Dermis blood vessel endothelial cell (primary cell): Measurements from ENCODE around the gene RGMA. TPM values are rescaled to one million over a fixed set of nuclear protein-coding genes. Genes with fewer than 3 reads are reported as not detected.
"Not testable (repeated sequence)": the region's sequence is repeated elsewhere in the genome, so short reads cannot be mapped to it uniquely, and the experiment has no call there.

Source experiments
- DNase-seq: peaks from one replicate; pipeline ENCODE4 v3.0.0; 2010
- total RNA-seq: library from RNA; depleted of rRNA; stranded (reverse); fragments of >200 nt; gene quantifications from 2 replicates; pipeline ENCODE4 v1.2.3, GENCODE V29; 2014

The RGMA gene
- total RNA-seq, 1 donor from 2014 or later: 0.34 TPM

DNA sequence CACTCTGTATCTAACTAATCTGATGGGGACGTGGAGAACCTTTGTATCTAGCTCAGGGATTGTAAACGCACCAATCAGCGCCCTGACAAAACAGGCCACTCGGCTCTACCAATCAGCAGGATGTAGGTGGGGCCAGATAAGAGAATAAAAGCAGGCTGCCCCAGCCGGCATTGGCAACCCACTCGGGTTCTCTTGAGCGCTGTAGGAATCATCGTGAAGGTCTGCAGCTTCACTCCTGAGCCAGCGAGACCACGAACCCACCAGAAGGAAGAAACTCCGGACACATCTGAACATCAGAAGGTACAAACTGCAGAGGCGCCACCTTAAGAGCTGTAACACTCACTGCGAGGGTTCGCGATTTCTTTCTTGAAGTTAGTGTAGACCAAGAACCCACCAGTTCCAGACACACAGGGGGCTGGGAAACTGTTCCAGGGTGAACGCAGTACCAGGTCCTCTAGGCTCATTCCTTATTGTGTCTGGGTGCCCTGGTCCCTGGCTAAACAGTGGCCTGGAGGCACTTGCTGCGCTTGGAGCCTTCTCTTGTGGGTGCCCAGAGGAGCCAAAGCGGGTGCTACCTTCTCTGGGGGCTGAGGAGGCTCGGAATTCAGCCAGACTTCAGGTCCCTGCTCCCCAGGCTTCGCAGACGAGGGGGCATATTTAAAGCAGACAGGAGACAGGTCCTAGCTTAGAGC lies 56.4 kb downstream of the RGMA start:
- DNase-seq: not testable (repeated sequence)

- not testable (repeated sequence) for DNase-seq
Measured at GRCh38 chr15:93031557-93032384, 57.2 kb downstream of the RGMA start.

GRCh38 chr15:93031103-93031464 lies 57.9 kb downstream of the RGMA start:
- no peak for DNase-seq

DNA sequence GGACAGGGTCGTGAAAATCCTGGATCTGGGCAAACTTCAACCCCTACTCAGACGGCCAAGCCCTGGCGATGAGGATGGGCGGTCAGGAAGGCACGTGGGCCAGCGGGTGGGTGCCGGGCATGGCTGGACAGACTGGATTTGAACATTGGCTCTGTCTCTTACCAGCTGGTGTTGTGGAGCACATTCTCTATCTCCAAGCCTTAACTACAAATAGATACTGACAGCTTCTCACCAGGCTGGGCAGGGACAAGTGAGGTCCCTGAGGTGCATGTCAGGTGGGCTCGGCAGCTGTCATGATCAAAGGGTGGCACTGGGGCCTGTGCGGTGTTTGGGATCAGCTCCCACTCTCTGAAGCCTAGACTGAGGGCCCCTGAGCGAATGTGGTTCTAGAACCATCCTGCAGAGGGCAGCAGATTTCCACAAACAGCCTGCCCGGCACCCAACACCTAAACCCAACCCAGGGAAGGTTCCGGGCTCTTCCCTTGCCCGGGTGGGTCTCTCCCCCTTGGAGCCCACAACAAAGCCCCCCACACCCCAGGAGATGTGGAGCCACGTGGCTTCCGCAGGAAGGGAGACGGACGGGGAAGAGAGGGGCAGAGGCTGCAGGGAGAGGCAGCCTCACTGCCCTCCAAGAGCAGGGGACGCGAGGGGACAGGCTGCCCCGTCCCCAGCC lies 58.4 kb downstream of the RGMA start:
- peak; percentile 78 for DNase-seq

- peak; percentile 48 for DNase-seq
Measured at GRCh38 chr15:93029836-93030429, 59.1 kb downstream of the RGMA start.

DNA sequence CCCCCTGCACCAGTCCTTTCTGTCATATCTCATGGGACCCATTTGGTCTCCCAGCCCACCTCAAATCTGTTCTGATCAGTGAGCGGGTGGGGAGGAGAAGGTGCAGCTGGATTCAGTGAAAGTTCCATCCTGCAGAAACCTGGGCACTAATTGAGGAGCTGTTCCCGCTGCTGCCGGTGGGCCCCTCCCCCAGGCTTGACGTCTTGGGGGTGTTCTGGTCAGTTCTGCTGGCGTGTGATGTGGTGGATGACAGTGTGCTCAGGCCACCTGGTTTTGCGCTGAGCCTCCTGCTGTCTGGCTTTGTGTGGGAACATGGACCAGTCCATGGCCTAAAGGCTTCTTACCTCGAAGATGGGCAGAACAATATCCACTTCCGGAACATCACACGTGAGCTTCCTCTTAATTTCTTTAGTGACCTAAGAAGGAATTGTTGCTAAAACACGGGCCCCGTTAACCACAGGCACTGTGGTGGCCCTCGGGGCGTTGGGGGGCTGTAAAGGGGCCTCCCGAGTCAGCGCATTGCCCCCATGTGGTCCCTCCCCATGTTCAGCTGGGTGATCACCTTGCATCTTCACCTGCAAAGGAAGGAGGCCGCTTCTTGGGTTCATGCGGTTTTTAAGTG lies 59.7 kb downstream of the RGMA start:
- DNase-seq: peak; percentile 23

DNA sequence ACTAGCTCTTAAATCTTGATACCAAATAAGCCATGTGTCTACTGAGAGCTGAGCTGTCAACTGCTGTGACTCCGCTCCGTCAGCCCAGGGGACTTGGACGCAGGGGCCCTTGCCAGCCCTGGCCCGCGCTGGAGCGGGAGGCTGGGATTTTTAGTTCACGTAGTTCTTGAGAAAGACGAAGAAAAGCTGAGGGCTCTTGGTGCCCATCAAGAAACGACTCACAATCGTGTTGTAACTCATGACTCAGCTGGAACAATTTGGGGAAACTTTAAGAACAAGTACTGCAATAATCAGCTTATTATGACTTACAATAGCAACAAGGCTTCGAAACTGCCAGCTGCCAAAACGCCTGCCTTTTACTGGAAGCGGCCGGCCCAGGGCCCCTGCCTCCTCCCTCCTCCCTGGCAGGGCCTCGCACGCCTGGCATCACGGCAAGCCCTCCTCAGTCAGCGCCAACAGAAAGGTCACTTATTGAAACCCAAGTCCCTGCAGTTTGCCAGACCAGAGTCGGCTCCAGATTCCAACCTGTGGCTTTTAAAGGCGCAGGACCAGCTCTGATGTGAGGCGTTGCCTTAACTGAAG lies 60.3 kb downstream of the RGMA start:
- DNase-seq: peak; percentile 35

- no peak for DNase-seq
Measured at GRCh38 chr15:93028111-93028631, 60.8 kb downstream of the RGMA start.

DNA sequence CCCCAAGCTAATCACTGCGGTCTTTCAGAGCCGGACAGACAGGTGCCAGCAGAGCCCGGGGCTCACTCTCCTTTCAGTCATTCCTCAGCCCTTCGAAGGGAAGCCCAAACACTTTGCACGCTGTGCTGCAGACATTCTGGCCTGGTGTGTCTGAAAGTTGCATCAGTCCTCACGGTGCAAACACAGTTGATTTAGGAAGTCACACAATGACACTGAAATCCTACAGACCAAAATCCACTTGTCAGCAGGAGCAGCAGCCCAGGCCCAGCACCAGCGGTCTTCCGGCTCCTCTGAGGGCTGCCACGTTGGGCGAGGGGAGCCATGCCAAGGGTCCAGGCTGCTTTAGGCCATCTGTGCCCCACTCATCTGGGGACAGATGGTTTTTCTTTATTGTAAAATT lies 61.6 kb downstream of the RGMA start:
- DNase-seq: no peak

DNA sequence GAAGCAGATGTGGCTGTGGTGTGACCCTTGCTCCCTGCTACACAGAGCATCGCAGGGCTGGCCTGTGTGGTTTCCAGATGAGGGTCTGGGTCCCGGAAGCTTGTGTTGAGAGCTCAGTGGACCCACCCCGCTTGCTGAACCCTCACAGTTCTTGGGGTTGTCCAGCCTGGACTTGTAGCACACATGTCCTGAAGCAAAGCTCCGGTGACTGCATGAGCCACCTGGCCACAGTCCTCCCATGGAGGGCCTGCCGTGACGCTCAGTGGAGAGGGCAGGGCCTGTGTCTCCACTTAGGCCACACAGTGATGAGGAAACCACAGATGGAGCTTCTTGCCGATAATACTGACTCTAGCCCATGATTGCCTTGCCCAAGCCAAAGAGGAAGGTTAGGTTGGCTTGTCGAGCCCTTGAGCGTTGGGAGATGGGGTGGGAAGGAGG lies 62.6 kb downstream of the RGMA start:
- no peak for DNase-seq

- no peak for DNase-seq
Measured at GRCh38 chr15:93025625-93025982, 63.4 kb downstream of the RGMA start.

DNA sequence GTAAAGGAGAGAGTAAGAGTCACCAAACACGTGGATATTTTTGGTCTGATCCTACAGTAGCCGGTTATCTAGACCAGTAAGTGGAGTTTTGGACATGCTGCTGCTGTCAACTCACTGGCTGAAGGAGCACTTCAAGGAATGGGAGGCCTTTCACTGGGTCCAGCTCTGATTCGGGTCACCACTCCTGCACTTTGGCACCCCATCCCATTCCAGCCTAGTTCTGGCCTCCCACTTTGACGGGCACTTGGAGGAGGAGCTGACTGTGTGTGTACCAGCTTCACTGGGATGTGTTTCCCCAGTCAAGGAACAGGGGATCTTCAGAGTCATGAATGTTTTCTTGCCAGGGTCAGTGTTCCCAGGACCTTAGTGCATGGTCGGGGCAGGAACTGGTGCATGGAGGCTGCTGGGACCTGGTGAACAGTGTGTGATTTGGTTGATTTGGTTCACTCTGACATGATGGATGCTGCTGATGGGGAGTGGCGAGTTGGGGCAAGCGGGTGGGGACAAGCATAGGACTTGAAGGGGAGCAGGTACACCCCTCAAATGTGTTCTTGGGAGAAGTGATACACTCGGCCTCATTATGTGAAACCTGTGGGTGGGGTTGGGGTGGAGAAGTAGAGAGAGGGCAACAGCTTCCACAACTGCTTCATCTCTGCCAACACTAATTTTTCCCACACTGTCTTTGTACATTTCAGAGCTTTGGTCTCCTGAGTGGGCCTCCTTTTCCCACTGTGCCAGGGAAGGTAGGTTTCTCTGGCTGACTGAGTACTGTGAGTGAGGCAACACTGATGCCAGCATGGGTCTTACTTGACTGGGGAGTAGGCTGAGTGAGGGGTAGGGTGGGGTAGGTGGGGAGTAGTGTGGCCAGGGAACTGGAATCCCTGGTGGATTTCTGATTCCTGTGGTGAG lies 64.0 kb downstream of the RGMA start:
- no peak for DNase-seq

GRCh38 chr15:93024293-93024692 lies 64.7 kb downstream of the RGMA start:
- no peak for DNase-seq

GRCh38 chr15:93020976-93021772 lies 67.8 kb downstream of the RGMA start:
- DNase-seq: no peak

GRCh38 chr15:93019971-93020370 lies 69.0 kb downstream of the RGMA start:
- no peak for DNase-seq

- DNase-seq: no peak
Measured at GRCh38 chr15:93019090-93019489, 69.9 kb downstream of the RGMA start.

- DNase-seq: peak; percentile 34
Measured at GRCh38 chr15:93018574-93018973, 70.4 kb downstream of the RGMA start.

DNA sequence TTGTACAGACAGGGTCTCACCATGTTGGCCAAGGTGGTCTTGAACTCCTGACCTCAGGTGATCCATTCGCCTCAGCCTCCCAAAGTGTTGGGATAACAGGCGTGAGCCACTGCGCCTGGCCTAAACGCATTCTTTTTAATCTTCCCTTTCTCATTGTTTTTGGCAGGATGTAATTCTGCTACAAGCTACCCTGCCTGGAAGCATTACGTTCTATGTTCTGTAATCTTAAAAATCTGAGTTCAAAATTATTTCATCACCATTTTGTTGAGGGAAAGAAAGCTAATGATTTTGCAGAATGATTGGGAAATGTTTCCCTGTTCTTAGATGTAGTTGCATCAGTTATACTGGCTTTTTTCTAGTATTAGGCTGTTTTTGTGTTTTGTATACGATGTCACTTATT lies 71.5 kb downstream of the RGMA start:
- no peak for DNase-seq

- no peak for DNase-seq
Measured at GRCh38 chr15:93012786-93013185, 76.2 kb downstream of the RGMA start.

DNA sequence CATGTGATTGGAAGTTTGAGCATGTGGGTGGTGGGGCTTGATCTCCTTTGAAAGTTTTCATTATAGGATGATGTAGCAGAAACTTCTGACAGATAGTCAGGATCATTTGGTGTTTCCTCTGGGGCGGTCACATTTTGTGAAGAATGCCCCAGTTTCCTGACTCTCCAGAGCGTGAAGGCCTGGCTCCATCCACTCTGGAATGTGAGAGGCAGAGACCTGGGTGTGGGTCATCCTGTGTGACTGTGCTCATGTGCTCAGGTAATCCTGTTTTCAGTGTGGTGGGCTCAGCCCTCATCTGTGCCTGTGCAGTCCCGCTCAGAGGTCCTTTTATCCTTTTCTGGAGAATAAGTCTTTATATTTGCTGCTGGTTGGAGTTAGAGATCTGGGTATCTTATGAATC lies 81.0 kb downstream of the RGMA start:
- no peak for DNase-seq
